Coronary artery (tissue), 2 donors: ENCODE data around the gene REPIN1.

ENCODE experiments used
- DNase-seq: peaks from one replicate; pipeline ENCODE4 v3.0.0-alpha.2; 2017; ENCODE audit warnings: low spot score
- H3K27ac ChIP-seq, 2 donors: fragments of 200-600 bp; sonication (generic); one replicate each; pipeline ENCODE4 v1.5.1; 2016 to 2019
- H3K4me3 ChIP-seq: fragments of 200-600 bp; sonication (generic); 2 replicates; pipeline ENCODE4 v1.5.1; 2016; ENCODE audit warnings: mild to moderate bottlenecking, moderate library complexity
- CTCF ChIP-seq: fragments of 200-600 bp; sonication (generic); IDR thresholded peaks from one replicate; pipeline ENCODE4 v1.5.1; 2019; ENCODE audit warnings: antibody characterized with exemption

Gene REPIN1

GRCh38 chr7:150360363-150361058 is 8.1 kb upstream of the REPIN1 start:
- no peak for TF ChIP-seq CTCF
- Histone ChIP-seq H3K4me3 (no peak overlapping the region), H3K27ac (no peak overlapping the region)
- DNase-seq, result no peak

GRCh38 chr7:150361402-150361801 is 7.2 kb upstream of the REPIN1 start:
- Histone ChIP-seq H3K4me3 (no peak overlapping the region), H3K27ac (no peak overlapping the region)
- no peak for DNase-seq
- TF ChIP-seq CTCF, result no peak

- no peak overlapping the region for H3K27ac ChIP-seq
- DNase-seq, result no peak
Measured at GRCh38 chr7:150361807-150362621, 6.6 kb upstream of the REPIN1 start.

GRCh38 chr7:150363370-150363769 is 5.3 kb upstream of the REPIN1 start:
- no peak for TF ChIP-seq CTCF
- H3K27ac ChIP-seq, result no peak overlapping the region
- no peak for DNase-seq
- H3K4me3 ChIP-seq, result no peak overlapping the region

More at GRCh38 chr7:150361807-150362621, 6.6 kb upstream of the REPIN1 start:
- no peak overlapping the region for H3K4me3 ChIP-seq
- TF ChIP-seq CTCF, result no peak

- no peak for DNase-seq
- Histone ChIP-seq H3K4me3 (no peak overlapping the region), H3K27ac (no peak overlapping the region)
- no peak for TF ChIP-seq CTCF
Measured at GRCh38 chr7:150363872-150364271, 4.8 kb upstream of the REPIN1 start.

GRCh38 chr7:150365194-150365593 is 3.4 kb upstream of the REPIN1 start:
- no peak overlapping the region for H3K27ac ChIP-seq
- no peak overlapping the region for H3K4me3 ChIP-seq
- no peak for DNase-seq
- no peak for TF ChIP-seq CTCF
